NCI-H2107 (cell line): Measurements from ENCODE around the gene DBP.

Source experiments
- DNase-seq: peaks from one replicate; lab custom pipeline; 2025; lab: John Stamatoyannopoulos, UW

The DBP gene

DNA sequence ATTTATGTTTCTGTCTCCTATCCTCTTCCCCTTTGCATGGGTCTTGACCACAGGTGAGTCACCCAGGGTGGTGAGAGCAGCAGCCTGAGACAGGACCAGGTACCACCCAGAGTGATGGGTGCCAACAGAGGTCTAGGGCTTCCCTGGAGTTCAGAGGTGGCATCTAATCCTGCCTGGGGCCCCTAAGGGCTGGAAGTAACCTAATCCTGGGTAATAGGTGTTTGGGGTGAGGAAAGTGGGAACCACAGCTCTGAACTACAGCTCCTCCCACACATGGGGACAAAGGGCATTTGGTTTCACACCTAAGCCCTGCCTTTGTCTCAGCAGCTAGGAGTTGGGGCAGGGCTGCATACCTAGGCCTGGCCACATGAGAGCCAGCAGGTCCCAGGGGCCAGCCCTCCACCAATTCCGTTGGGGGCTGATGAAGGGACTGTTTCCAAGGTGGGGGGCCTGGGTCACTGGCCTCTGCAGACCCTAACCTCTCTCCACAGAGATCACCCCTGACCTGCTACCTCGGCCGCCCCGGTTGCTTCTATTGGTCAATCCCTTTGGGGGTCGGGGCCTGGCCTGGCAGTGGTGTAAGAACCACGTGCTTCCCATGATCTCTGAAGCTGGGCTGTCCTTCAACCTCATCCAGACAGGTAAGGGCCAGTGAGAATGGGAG, 9.8 kb downstream of the DBP start:
- no peak for DNase-seq

- DNase-seq = no peak
Measured at GRCh38 chr19:48625891-48626327, 11.3 kb downstream of the DBP start.

DNA sequence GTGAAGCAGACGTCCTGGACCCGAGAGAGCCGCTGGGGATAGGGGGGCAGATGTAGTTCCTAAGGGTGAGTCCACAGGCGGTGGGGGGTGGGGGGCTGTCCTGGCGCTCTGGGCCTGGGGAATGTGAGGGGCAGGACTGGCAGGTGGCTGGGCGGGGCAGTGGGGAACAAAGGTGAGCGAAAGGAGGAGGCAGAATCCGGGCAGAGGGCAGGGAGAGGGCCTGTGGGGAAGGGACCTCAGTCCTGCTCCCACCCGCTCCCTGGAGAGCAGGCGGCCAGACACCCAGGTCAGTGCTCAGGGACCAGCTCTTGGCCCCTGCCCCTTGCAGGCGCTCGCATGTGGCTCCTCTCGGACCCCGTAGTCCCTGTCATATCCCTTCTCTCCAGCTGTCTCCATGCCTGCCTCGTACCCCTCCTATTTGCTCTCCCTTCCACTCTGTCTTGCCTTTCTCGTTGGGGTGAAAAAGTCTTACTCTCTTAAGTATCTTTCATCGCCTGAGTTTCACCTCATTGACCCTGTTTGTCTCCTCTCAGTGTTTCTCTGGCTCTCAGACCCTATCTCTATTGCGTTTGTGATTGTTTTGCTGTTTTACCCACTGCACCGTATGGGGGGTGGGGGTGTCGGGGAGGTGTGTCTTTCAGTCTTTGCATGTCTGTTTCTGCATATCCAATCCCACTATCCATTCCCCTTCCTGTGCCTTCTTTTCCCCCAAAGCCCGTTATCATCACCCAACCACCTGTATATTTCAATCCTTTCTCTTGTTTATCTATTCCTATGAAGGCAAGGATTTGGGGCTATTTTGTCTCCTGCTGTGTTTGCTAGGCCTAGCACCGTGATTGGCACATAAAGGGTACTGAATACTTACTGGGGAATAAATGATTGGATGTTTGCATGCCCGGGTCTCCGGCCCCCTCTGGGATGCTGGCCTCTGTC, 12.1 kb downstream of the DBP start:
- no peak for DNase-seq

GRCh38 chr19:48624067-48624594, 13.0 kb downstream of the DBP start:
- peak; percentile 93 for DNase-seq

GRCh38 chr19:48623556-48624066, 13.6 kb downstream of the DBP start:
- no peak for DNase-seq

GRCh38 chr19:48619692-48620585, 17.2 kb downstream of the DBP start:
- no peak for DNase-seq

DNA sequence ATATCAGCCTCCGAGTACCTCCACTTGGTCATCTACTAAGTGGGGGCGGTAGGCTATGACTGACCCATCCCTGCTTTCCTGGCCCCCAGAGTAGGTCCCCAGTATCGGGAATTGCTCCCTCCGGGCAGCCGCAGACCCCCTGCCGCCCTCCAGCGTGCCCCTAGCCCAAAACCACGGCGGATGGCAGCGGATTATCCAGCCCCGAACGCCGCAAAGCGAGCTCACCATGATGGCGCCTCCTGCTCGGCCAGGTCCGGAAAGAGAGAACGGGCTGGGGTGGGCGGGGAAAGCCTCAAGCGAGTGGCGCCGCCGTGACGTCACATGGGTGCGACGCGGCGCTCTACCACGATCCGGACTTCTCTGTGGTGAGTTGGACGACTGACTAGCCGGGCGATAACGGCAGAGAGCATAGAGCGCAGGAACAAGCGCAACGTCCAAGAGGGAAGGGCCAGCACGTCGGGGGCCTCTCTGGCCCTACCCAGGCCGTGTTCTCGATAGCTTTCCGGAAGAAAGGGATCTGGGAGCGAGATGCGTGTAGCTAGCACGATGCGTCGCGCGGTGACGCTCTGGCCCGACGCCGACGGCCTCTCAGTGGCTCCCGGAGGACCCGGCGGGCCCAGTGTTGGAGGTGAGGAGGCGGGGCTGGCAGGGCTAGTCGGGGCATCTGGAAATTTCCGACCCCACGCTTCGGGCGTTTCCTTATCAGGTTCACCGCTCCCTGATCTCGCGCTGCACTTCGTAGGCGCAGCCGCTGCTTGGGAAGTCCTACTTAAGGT, 18.1 kb downstream of the DBP start, which contains the start of the genes RPL18 and SPHK2:
RPL18 (minus strand) TSS at position 263 of the 776 bp plus-strand sequence; CDS start at position 228, 35 bp downstream.
SPHK2 (plus strand) TSS at position 591 of the 776 bp plus-strand sequence. CDS start 1,009 bp downstream, outside the sequence.
- DNase-seq = peak; percentile 96

- no peak for DNase-seq
Measured at GRCh38 chr19:48618278-48618915, 18.8 kb downstream of the DBP start.

DNA sequence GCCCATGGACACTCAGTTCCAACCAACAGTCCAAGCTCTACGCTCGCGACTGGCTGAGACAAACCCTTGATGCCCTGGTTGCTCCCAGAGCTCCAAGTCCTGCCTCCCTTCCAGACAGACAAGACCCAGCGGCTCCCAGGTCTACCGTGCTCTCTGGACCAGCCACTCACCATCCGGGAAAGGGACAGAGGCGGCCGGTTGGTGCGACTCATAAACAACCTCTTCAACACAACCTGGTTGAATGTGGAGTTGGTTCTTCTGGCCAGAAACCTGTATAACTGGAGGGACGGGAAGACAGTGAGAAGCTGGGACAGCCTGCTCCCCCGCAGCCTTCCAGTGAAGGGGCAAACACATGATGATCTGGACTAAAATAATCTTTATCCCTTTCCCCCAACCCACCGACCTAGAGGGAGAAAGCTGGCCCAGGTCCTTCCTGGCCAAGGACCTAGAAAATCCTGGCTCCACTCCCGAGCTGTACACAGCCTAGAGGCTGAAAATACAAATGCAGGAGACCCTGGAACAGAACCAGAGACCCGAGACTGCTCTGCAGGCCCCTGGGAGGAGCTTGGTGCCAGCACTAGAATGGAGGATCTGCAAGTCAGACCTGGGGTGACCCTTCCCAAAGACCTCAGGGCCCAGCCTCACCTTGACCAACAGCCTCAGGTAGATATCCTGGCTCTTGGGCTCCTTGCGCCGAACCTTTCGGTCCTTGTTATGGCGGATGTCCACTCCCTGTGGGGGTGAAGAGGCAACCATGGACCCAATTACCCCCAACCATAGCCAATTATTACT, 19.8 kb downstream of the DBP start:
- no peak for DNase-seq

DNA sequence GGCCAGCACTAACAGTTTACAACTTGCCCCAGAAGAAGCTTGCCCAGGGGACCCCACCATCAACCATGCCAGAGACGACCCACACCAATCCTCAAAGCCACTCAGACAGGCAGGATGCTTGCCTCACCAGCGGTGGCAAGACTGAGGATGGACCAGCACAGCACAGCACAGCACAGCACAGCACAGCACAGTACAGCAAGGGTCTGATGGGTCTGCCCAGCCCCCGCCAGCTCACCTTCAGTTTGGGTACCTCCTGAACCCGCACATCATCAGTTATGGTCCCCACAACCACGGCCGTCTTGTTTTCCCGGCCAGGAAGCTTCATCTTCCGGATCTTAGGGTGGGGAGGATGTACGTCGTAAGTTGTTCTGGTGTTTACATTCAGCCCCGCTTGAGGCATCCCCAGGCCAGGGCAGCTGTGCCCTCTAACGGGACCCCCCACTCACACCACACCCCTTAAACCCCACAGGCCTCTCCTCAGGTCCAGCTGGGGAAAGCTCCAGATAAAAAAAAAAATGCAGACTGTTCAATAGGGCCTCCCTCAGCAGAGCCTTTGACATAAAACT, 20.6 kb downstream of the DBP start:
- DNase-seq = no peak

GRCh38 chr19:48616041-48616436, 21.1 kb downstream of the DBP start:
- no peak for DNase-seq

DNA sequence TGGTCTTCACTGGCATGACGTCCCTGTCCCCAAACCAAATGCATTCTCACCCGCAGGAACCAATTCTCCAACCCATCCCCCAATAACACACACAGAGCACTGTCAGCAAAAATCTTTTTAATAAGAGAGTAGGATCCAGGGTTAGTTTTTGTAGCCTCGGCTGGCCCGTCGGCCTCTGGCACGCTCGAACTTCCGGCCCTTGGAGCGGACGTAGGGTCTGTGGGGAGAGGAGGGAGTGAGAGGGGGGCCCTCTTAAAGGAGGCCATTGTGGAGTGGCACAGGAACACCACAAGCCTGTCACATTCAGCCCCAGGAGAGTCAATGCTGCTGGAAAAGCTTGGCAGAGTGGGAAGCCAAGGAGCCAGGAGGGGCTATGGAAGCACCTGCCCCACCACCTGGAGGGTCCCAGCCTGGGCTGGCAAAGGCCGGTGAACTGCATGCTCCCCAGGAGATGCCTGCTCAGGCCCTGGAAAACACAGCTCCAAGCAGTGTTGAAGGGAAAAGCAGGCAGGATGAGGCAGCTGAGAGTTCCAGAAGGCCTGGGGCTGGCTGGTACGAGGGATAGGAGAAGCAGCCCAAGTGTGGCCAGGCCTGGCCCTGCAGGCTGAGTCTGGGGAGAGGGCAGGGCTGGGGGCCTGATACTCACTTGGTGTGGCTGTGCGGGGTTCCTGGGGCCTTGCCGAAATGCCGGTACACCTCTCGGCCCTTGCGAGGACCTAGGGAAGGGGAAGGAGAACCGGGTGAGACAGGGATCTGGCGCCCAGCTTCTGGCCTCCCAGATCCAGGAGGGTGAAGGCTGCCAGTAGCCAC, 21.7 kb downstream of the DBP start:
- no peak for DNase-seq

- peak; percentile 38 for DNase-seq
Measured at GRCh38 chr19:48614436-48615230, 22.5 kb downstream of the DBP start, which contains the start of gene FAM83E. Gene FAM83E, minus strand, starts transcription at chr19:48615076. Its CDS starts 1,704 bp downstream, at chr19:48613372.

- DNase-seq = no peak
Measured at GRCh38 chr19:48613852-48614435, 23.2 kb downstream of the DBP start.

GRCh38 chr19:48613024-48613851, 23.9 kb downstream of the DBP start:
- no peak for DNase-seq

- DNase-seq = no peak
Measured at GRCh38 chr19:48611872-48612271, 25.3 kb downstream of the DBP start.
